ENCODE data around the gene FBXO24. TPM values are rescaled to one million over a fixed set of nuclear protein-coding genes. Genes with fewer than 3 reads are reported as not detected.

FBXO24 gene
- total and polyA plus RNA-seq, 9 of the 15 experiments (the other 6 are each of a cell fraction or from before 2014, with no cell fraction given): 0.17 to 0.95 (median 0.50) TPM

GRCh38 chr7:100580466-100581283, 5.5 kb upstream of the FBXO24 start:
- POLR2A ChIA-PET: interaction anchor here (0.6 to 2.2 kb wide), 4 partner anchors 9 to 106 kb away, joined by 3 to 9 read pairs (median 4); no protein-coding TSS in a partner anchor
- BruUV-seq (replicated peaks): no TSS peak
- H3K9me3 ChIP-seq (replicated peaks; ENCODE audit: control insufficient read depth, insufficient read depth, low read depth, low read length): no peaks in the 10 kb centered on the region
- no peaks in the 10 kb centered on the region for H3K27me3 ChIP-seq (ENCODE audit: control insufficient read depth in 2 of 2, insufficient read depth in 2 of 2, low read length in 2 of 2)
- peaks cover 26 to 64% of the 10 kb centered on the region in 2 experiments for H3K4me1 ChIP-seq (replicated peaks in 1 of 2; ENCODE audit: control insufficient read depth in 2 of 2, insufficient read depth in 2 of 2, low read length in 2 of 2)
- peaks cover 12% of the 10 kb centered on the region for H3K9me1 ChIP-seq (ENCODE audit: control insufficient read depth, insufficient read depth, low read length)
- no peak overlapping the region for H3K9ac ChIP-seq (ENCODE audit: insufficient read depth in 1 of 2, low read depth in 2 of 2, low read length in 2 of 2)
- CTCF ChIA-PET (ENCODE audit: low intra/inter-chr PET ratio): no interaction called here
- H3K4me2 ChIP-seq (ENCODE audit: insufficient read depth, low read length): no peak overlapping the region
- in situ Hi-C loops (cut with MboI) (no loop called here), intact Hi-C loops (cut with micrococcal nuclease) (no loop called here)
- FAIRE-seq (peak; percentile 91), DNase-seq (ENCODE audit: extremely low read depth in 1 of 4, low spot score in 3 of 4) (no peak), ATAC-seq (no peak)
- H3K4me3 ChIP-seq: no peak overlapping the region
- peaks cover 29% of the 10 kb centered on the region for H3K79me2 ChIP-seq (ENCODE audit: control insufficient read depth, insufficient read depth, low read length)
- peak overlapping the region; percentile 6; the same call in 1 of the 3 replicates for H3K27ac ChIP-seq (ENCODE audit: extremely low read depth, low read depth, low read length)
- peaks cover 83% of the 10 kb centered on the region for H3K36me3 ChIP-seq (ENCODE audit: control insufficient read depth, insufficient read depth, low read length)
- WGBS (ENCODE audit: insufficient coverage, low coverage, missing lambda C conversion rate): 80% methylated on average over 11 of the region's 11 CpGs
- peaks cover 24% of the 10 kb centered on the region for H4K20me1 ChIP-seq (replicated peaks; ENCODE audit: control insufficient read depth, insufficient read depth, low read length)
- H2AFZ ChIP-seq (ENCODE audit: low read depth, low read length): no peak overlapping the region
- TF ChIP-seq HBP1 (CRISPR knock-in tag; IDR thresholded peaks at IDR 0.05) (peak; percentile 85), ZBTB9 (CRISPR knock-in tag; IDR thresholded peaks at IDR 0.05) (no peak), ASH1L (IDR thresholded peaks at IDR 0.05; ENCODE audit: borderline replicate concordance, low read depth, partially characterized antibody) (peak; percentile 32), ZSCAN32 (CRISPR knock-in tag; IDR thresholded peaks at IDR 0.05) (no peak), TSHZ1 (CRISPR knock-in tag; IDR thresholded peaks at IDR 0.05) (no peak), CC2D1A (IDR thresholded peaks at IDR 0.05) (0 out of 2 replicates have a peak, but pooled peaks have one; percentile 19), ARNT (IDR thresholded peaks at IDR 0.05) (0 out of 4 replicates have a peak, but pooled peaks of 1 of the 2 experiments have one; percentile 31), C11orf30 (IDR thresholded peaks at IDR 0.05; ENCODE audit: low read depth) (no peak), MYBL2 (IDR thresholded peaks at IDR 0.05; ENCODE audit: low read depth) (peak; percentile 53; the same call in 1 of the 2 replicates), MYBL2 (CRISPR knock-in tag; IDR thresholded peaks at IDR 0.05; ENCODE audit: borderline replicate concordance) (no peak), EGR1 (conservative IDR thresholded peaks at IDR 0.05) (no peak), HEY1 (CRISPR knock-in tag; IDR thresholded peaks at IDR 0.05; ENCODE audit: borderline replicate concordance) (no peak), POLR2B (IDR thresholded peaks at IDR 0.05; ENCODE audit: low read depth, partially characterized antibody) (peak; percentile 73), PHB2 (IDR thresholded peaks at IDR 0.05; ENCODE audit: low read depth) (peak; percentile 55; the same call in 1 of the 2 replicates), NCOA2 (IDR thresholded peaks at IDR 0.05; ENCODE audit: partially characterized antibody in 2 of 2) (no peak)
